8988T (cell line): ENCODE data around the gene KLF8.
"Not testable (repeated sequence)": the region's sequence is repeated elsewhere in the genome, so short reads cannot be mapped to it uniquely, and the experiment has no call there.

ENCODE experiments used
- DNase-seq: peaks from one replicate; pipeline ENCODE4 v3.0.0; 2011

KLF8 gene

GRCh38 chrX:56232221-56233082 is at the start of gene KLF8:
Gene KLF8, plus strand, starts transcription at chrX:56232356. Its CDS starts 979 bp downstream, at chrX:56233335.
- DNase-seq, result no peak

- DNase-seq, result not testable (repeated sequence)
Observed at GRCh38 chrX:56206945-56207344, 25.2 kb upstream of the KLF8 start.

- no peak for DNase-seq
Observed at GRCh38 chrX:56211701-56212100, 20.5 kb upstream of the KLF8 start.

GRCh38 chrX:56216332-56216731 is 15.8 kb upstream of the KLF8 start:
- no peak for DNase-seq

- no peak for DNase-seq
Observed at GRCh38 chrX:56219700-56220099, 12.5 kb upstream of the KLF8 start.

GRCh38 chrX:56221101-56221500 is 11.1 kb upstream of the KLF8 start:
- DNase-seq, result no peak

GRCh38 chrX:56222473-56223000 is 9.6 kb upstream of the KLF8 start:
- DNase-seq, result no peak

GRCh38 chrX:56226980-56227379 is 5.2 kb upstream of the KLF8 start:
- no peak for DNase-seq

GRCh38 chrX:56228914-56229313 is 3.2 kb upstream of the KLF8 start:
- DNase-seq, result no peak

- DNase-seq, result no peak
Observed at GRCh38 chrX:56231537-56232090, 542 bp upstream of the KLF8 start.

- DNase-seq, result no peak
Observed at GRCh38 chrX:56233100-56233499, 944 bp downstream of the KLF8 start.

GRCh38 chrX:56233682-56234081 is 1.5 kb downstream of the KLF8 start:
- no peak for DNase-seq

GRCh38 chrX:56248492-56248891 is 16.3 kb downstream of the KLF8 start:
- DNase-seq, result no peak

- no peak for DNase-seq
Observed at GRCh38 chrX:56253832-56254703, 21.9 kb downstream of the KLF8 start.

- no peak for DNase-seq
Observed at GRCh38 chrX:56268888-56269287, 36.7 kb downstream of the KLF8 start.

GRCh38 chrX:56278692-56279091 is 46.5 kb downstream of the KLF8 start:
- DNase-seq, result no peak

- no peak for DNase-seq
Observed at GRCh38 chrX:56279863-56280262, 47.7 kb downstream of the KLF8 start.

- no peak for DNase-seq
Observed at GRCh38 chrX:56281789-56282188, 49.6 kb downstream of the KLF8 start.

GRCh38 chrX:56284269-56284668 is 52.1 kb downstream of the KLF8 start:
- no peak for DNase-seq

GRCh38 chrX:56288608-56289007 is 56.5 kb downstream of the KLF8 start:
- DNase-seq, result no peak

GRCh38 chrX:56289449-56289848 is 57.3 kb downstream of the KLF8 start:
- DNase-seq, result no peak

- DNase-seq, result no peak
Observed at GRCh38 chrX:56308726-56309125, 76.6 kb downstream of the KLF8 start.

GRCh38 chrX:56309881-56310280 is 77.7 kb downstream of the KLF8 start:
- no peak for DNase-seq
